Endothelial cell of umbilical vein (primary cell): ENCODE results near the gene MCTP2. TPM values are rescaled to one million over a fixed set of nuclear protein-coding genes. Genes with fewer than 3 reads are reported as not detected.

ENCODE experiments used
- BruUV-seq: library from RNA; stranded (reverse); fragments of 400-500 nt; replicated peaks from 2 replicates; lab custom pipeline; 2021; lab: Mats Ljungman, UMichigan
- CTCF ChIA-PET: fragments of 300-600, 350-600 bp; sonication (Branson Sonifier 250); formaldehyde crosslinking; loops from one replicate; lab custom pipeline; 2021; ENCODE audit warnings: antibody characterized with exemption, inconsistent platforms; lab: Charles Lee
- POLR2A ChIA-PET: fragments of 300-600, 350-600 bp; sonication (Branson Sonifier 250); formaldehyde crosslinking; loops from one replicate; lab custom pipeline; 2021; ENCODE audit warnings: antibody characterized with exemption, inconsistent platforms; lab: Charles Lee
- DNase-seq: peaks from one replicate; pipeline ENCODE4 v3.0.0-alpha.2; 2011; ENCODE audit warnings: low read depth, low spot score
- FAIRE-seq: peaks from 2 replicates; lab custom pipeline; 2011; peaks lifted over from hg19 to GRCh38; lab: Jason Lieb, UNC
- H2AFZ ChIP-seq: 2 replicates; pipeline ENCODE4 v1.6.0; 2012; ENCODE audit warnings: low read depth, low read length, control low read depth, inconsistent platforms
- H3K27ac ChIP-seq: 2 replicates; pipeline ENCODE4 v1.5.1; 2011; ENCODE audit warnings: low read depth, mild to moderate bottlenecking, control low read depth, low read length, moderate library complexity; ENCODE audit not compliant: insufficient read depth
- H3K27me3 ChIP-seq, 2 experiments: 2 replicates each; pipeline versions ENCODE4 v1.6.0 to v1.6.1; 2011; ENCODE audit warnings: low read length in 2 of 2, mixed read lengths in 1 of 2; ENCODE audit not compliant: control insufficient read depth in 2 of 2, insufficient read depth in 2 of 2
- H3K36me3 ChIP-seq, 2 experiments: 2 replicates in 1 of 2; 3 replicates in 1 of 2; pipeline ENCODE4 v1.5.1; 2011; ENCODE audit warnings: low read length in 2 of 2, mild to moderate bottlenecking in 1 of 2, moderate library complexity in 1 of 2; ENCODE audit not compliant: control insufficient read depth in 2 of 2, insufficient read depth in 2 of 2; ENCODE audit errors: extremely low read depth in 1 of 2
- H3K4me1 ChIP-seq: 3 replicates; pipeline ENCODE4 v1.5.1; 2011; ENCODE audit warnings: mild to moderate bottlenecking, low read length; ENCODE audit not compliant: control insufficient read depth, insufficient read depth; ENCODE audit errors: extremely low read depth
- H3K4me2 ChIP-seq: 2 replicates; pipeline ENCODE4 v1.6.1; 2011; ENCODE audit warnings: low read length, control low read depth, mixed read lengths; ENCODE audit not compliant: insufficient read depth
- H3K4me3 ChIP-seq, 3 experiments: fragments of 200-600 bp in 1 of 3; sonication (generic), shearing (Covaris generic) in 1 of 3; replicated peaks in 1 of 3; 2 replicates each; pipeline ENCODE4 v1.5.1; 2011 to 2016; ENCODE audit warnings: control low read depth in 3 of 3, low read length in 3 of 3, mild to moderate bottlenecking in 2 of 3, inconsistent platforms in 1 of 3, low read depth in 1 of 3, moderate library complexity in 1 of 3; ENCODE audit not compliant: insufficient read depth in 1 of 3
- H3K79me2 ChIP-seq: 2 replicates; pipeline ENCODE4 v1.6.0; 2012; ENCODE audit warnings: low read length, inconsistent platforms; ENCODE audit not compliant: control insufficient read depth, insufficient read depth
- H3K9ac ChIP-seq: replicated peaks from 2 replicates; pipeline ENCODE3; 2011; ENCODE audit warnings: low read length, control low read depth; ENCODE audit not compliant: insufficient read depth; ENCODE audit errors: extremely low read depth
- H3K9me1 ChIP-seq: replicated peaks from 3 replicates; pipeline ENCODE4 v1.6.0; 2011; ENCODE audit warnings: mild to moderate bottlenecking, low read length; ENCODE audit not compliant: control insufficient read depth, insufficient read depth; ENCODE audit errors: extremely low read depth
- H3K9me3 ChIP-seq: replicated peaks from 2 replicates; pipeline ENCODE4 v1.5.1; 2012; ENCODE audit warnings: low read length, inconsistent platforms; ENCODE audit not compliant: control insufficient read depth, insufficient read depth
- H4K20me1 ChIP-seq: replicated peaks from 2 replicates; pipeline ENCODE3; 2011; ENCODE audit warnings: mild to moderate bottlenecking, low read length; ENCODE audit not compliant: control insufficient read depth, insufficient read depth; ENCODE audit errors: extremely low read depth
- EZH2 ChIP-seq: IDR thresholded peaks from 2 replicates; pipeline ENCODE4 v1.6.1; 2012; ENCODE audit warnings: borderline replicate concordance, low read depth, mild to moderate bottlenecking, moderate library complexity, low read length, inconsistent platforms; ENCODE audit not compliant: severe bottlenecking
- FOS ChIP-seq: IDR thresholded peaks from 2 replicates; pipeline ENCODE4 v1.6.1; 2011; ENCODE audit warnings: mild to moderate bottlenecking, low read length, moderate library complexity, borderline replicate concordance; ENCODE audit not compliant: insufficient read depth
- GATA2 ChIP-seq: IDR thresholded peaks from 2 replicates; pipeline ENCODE4 v1.7.0; 2011; ENCODE audit warnings: low read depth, mild to moderate bottlenecking, moderate library complexity, mixed read lengths, low read length; ENCODE audit not compliant: insufficient read length, insufficient read depth
- JUN ChIP-seq: IDR thresholded peaks from 2 replicates; pipeline ENCODE4 v1.6.1; 2011; ENCODE audit warnings: borderline replicate concordance, low read depth; ENCODE audit not compliant: insufficient read length, insufficient read depth
- MYC ChIP-seq: IDR thresholded peaks from one replicate; pipeline ENCODE4 v1.6.1; 2011; ENCODE audit warnings: mild to moderate bottlenecking, low read depth, low read length
- POLR2A ChIP-seq: IDR thresholded peaks from 2 replicates; pipeline ENCODE4 v1.6.1; 2012; ENCODE audit warnings: low read depth, mild to moderate bottlenecking, control low read depth, low read length
- POLR2AphosphoS5 ChIP-seq: IDR thresholded peaks from 2 replicates; pipeline ENCODE4 v1.6.1; 2012; ENCODE audit warnings: low read depth, mild to moderate bottlenecking, control low read depth, low read length, moderate library complexity; ENCODE audit not compliant: insufficient read depth
- dilution Hi-C: fragments of 300-500 bp; cut with MboI; formaldehyde crosslinking; loops from one replicate; pipeline ENCODE4 v1.15.0; 2019; ENCODE audit warnings: low sequenced_read_pairs; ENCODE audit not compliant: extremely low pct_ligation_motif_present
- intact Hi-C: fragments of 100-400 bp; cut with micrococcal nuclease; formaldehyde crosslinking; loops from one replicate; pipeline ENCODE4 v1.10.0; 2022
- polyA plus RNA-seq, 4 experiments: library from polyadenylated mRNA; depleted of rRNA in 3 of 4; stranded (reverse) in 3 of 4; unstranded in 1 of 4; fragments of >200 nt; gene quantifications; 2 replicates each; pipeline versions ENCODE4 v1.2.1 to v1.2.3, GENCODE V29; 2011 to 2012; ENCODE audit warnings: missing spikeins in 1 of 4
- total RNA-seq: library from RNA; stranded (reverse); gene quantifications from 2 replicates; pipeline ENCODE4 v1.2.3, GENCODE V29; 2021
- TF ChIP-seq, protein P1 (sequence below), 2 donors: IDR thresholded peaks; 1 replicate in 1 of 2; 2 replicates in 1 of 2; pipeline ENCODE4 v1.5.1; 2011; ENCODE audit warnings: low read length in 2 of 2, mild to moderate bottlenecking in 2 of 2, moderate library complexity in 2 of 2, control low read depth in 1 of 2, inconsistent platforms in 1 of 2, low read depth in 1 of 2; ENCODE audit not compliant: insufficient read depth in 1 of 2; ENCODE audit errors: extremely low read depth in 1 of 2
- TF ChIP-seq, protein P2 (sequence below): IDR thresholded peaks from 2 replicates; pipeline ENCODE4 v1.6.1; 2011; ENCODE audit not compliant: insufficient read depth, insufficient read length

MCTP2 gene
- total and polyA plus RNA-seq, 2 donors (not counting 3 experiments of a cell fraction or from before 2014, with no cell fraction given), result 0.01 to 0.75 TPM

DNA sequence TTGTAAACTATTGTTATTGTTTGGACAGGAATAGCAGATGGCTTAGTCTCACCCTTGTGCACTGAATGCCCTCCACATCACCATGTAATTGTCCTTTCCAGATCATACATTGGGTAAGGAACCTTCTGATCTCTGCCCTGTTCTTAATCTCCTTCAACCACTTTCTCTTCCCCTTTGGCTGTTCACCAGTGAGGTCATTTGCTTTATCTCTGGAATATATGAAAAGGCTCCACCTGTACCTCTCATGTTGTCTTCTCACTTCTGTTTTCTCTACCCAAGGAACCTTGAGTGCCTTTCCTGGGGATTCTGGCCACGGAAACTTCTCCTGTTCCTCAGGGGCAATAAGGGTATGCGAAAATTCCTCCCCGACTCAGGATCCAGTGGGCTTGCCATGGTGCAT lies 28.5 kb downstream of the MCTP2 start:
- dilution Hi-C loops, result no loop called here

More for the DNA sequence above, 28.5 kb downstream of the MCTP2 start:
- CTCF ChIA-PET, result no interaction called here
- Histone ChIP-seq H2AFZ (no peak overlapping the region), H3K4me1 (no peaks in the 10 kb centered on the region), H3K27ac (no peak overlapping the region), H3K4me3 (no peak overlapping the region), H3K4me2 (no peak overlapping the region), H4K20me1 (no peaks in the 10 kb centered on the region), H3K9me3 (no peaks in the 10 kb centered on the region), H3K27me3 (no peaks in the 10 kb centered on the region), H3K9ac (no peak overlapping the region), H3K9me1 (no peaks in the 10 kb centered on the region), H3K79me2 (no peaks in the 10 kb centered on the region), H3K36me3 (no peaks in the 10 kb centered on the region)
- BruUV-seq, result no TSS peak
- no peak for DNase-seq
- FAIRE-seq, result no peak
- POLR2A ChIA-PET, result no interaction called here
- no peak for TF ChIP-seq MYC
- TF ChIP-seq EZH2, result no peak
- no peak for TF ChIP-seq POLR2A
- TF ChIP-seq, protein P1, sequence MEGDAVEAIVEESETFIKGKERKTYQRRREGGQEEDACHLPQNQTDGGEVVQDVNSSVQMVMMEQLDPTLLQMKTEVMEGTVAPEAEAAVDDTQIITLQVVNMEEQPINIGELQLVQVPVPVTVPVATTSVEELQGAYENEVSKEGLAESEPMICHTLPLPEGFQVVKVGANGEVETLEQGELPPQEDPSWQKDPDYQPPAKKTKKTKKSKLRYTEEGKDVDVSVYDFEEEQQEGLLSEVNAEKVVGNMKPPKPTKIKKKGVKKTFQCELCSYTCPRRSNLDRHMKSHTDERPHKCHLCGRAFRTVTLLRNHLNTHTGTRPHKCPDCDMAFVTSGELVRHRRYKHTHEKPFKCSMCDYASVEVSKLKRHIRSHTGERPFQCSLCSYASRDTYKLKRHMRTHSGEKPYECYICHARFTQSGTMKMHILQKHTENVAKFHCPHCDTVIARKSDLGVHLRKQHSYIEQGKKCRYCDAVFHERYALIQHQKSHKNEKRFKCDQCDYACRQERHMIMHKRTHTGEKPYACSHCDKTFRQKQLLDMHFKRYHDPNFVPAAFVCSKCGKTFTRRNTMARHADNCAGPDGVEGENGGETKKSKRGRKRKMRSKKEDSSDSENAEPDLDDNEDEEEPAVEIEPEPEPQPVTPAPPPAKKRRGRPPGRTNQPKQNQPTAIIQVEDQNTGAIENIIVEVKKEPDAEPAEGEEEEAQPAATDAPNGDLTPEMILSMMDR (IDR thresholded peaks at IDR 0.05; ENCODE audit: extremely low read depth in 1 of 2, insufficient read depth in 1 of 2, low read depth in 1 of 2, low read length in 2 of 2), result no peak
- TF ChIP-seq, protein P2, sequence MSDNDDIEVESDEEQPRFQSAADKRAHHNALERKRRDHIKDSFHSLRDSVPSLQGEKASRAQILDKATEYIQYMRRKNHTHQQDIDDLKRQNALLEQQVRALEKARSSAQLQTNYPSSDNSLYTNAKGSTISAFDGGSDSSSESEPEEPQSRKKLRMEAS, result no peak
- TF ChIP-seq GATA2, result no peak
- TF ChIP-seq JUN, result no peak
- TF ChIP-seq FOS, result no peak
- no peak for TF ChIP-seq POLR2AphosphoS5
- intact Hi-C loops, result no loop called here
